GM12875 (cell line): ENCODE measurements around the gene NMNAT3.

ENCODE experiments used
- H3K4me3 ChIP-seq: one replicate; pipeline ENCODE4 v1.5.1; 2011; ENCODE audit warnings: low read depth, low read length, control low read depth
- TF ChIP-seq, protein P1 (sequence below): IDR thresholded peaks from 2 replicates; pipeline ENCODE4 v1.5.1; 2011; ENCODE audit warnings: low read depth, mild to moderate bottlenecking, control low read depth, inconsistent platforms, low read length, moderate library complexity, borderline replicate concordance; ENCODE audit not compliant: insufficient read depth

Gene NMNAT3

DNA sequence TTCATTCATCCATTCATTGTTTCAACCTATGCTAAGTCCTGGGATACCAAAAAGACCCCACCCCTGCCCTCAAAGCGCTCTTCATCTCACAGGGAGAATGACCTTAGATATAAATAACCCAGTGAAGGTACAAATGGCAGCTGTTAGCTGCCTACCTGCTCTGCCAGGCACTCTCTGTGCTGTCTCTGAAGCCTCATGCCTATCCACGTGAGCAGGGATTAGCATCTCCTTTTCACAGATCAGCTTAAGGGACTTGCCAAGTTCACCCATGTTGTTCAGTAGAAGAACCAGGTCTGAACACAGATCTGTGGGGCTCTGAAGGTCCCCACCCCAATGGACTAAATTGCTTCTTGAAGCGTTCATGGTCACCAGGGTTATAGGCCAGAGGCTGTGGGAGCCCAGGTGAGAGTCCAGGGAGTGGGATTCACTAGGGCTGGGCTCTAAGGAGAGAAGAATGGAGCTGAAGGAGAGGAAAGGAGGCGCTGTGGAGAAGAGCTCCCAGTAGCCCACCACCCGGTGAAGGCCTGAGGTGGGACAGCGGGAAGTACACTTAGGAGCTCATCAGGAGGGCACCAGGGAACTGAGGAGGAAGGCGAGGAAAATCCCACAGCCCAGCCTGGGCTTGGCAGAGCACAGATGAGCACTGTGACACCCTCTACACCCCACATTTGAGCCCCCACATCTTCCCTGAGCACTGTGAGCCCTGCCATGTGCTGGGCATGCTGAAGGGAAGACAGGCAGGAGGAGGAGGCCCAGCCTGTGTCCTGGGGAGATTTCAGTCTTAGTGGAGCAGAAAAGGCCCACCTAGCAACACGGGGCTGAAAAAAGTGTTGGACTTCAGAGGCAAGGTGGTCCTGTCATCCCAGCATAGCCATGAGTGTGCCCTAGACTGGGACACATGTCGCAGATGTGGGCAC is 158.6 kb downstream of the NMNAT3 start:
- TF ChIP-seq, protein P1, sequence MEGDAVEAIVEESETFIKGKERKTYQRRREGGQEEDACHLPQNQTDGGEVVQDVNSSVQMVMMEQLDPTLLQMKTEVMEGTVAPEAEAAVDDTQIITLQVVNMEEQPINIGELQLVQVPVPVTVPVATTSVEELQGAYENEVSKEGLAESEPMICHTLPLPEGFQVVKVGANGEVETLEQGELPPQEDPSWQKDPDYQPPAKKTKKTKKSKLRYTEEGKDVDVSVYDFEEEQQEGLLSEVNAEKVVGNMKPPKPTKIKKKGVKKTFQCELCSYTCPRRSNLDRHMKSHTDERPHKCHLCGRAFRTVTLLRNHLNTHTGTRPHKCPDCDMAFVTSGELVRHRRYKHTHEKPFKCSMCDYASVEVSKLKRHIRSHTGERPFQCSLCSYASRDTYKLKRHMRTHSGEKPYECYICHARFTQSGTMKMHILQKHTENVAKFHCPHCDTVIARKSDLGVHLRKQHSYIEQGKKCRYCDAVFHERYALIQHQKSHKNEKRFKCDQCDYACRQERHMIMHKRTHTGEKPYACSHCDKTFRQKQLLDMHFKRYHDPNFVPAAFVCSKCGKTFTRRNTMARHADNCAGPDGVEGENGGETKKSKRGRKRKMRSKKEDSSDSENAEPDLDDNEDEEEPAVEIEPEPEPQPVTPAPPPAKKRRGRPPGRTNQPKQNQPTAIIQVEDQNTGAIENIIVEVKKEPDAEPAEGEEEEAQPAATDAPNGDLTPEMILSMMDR: no peak
- H3K4me3 ChIP-seq: no peak overlapping the region

DNA sequence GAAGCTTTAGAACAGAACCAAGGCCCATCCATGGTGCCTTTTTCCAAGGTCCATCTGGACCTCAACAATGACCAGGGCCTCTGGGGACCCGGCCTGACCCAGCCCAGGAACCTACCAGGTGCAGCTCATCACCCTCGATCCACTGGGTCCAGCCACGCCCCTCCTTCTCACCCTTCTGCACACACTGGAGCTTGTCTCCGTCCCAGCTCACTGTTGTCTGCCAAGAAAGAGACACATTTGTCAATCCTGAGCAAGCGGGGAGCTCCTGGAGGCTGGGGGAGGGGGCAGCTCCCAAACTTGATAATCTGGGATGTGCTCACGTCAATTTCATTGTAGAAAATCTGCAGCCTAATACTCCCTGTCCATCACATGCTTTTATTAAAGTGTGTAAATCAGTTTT is 159.5 kb downstream of the NMNAT3 start:
- TF ChIP-seq, protein P1: no peak
- H3K4me3 ChIP-seq: no peak overlapping the region

DNA sequence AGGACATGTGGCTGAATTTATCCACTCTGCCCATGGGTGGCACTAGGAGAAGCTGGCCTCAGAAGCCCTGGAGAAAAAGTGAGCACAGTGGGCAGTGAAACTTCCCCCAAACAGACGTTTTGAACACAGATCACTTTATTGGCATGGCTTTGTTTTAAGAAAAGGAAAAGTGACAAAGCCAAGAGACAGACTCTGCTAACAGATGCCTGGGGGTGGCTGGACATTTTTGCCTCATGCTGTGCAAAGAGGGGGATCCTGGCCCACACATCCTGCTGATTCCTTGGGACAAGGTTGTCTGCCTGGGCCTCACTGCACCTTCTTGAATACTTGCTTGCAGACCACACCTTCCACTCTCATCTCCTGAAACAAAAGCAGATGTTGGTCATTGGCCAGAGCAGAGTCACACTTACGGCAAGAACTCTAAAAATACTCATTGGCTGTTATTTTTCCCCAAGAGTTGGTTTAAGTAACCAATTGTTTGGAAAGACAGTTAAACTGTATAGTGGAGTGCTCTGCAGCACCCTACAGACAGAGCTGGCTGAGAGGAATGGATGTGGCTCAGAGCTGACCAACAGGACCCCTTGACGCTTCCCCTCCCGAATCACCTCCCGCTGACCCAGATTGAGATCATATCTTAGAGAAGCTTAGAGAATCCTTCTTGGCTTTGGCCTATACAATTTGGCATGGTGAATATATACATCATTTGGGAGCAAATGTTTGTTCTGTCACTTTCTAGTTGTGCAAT is 160.3 kb downstream of the NMNAT3 start:
- no peak overlapping the region for H3K4me3 ChIP-seq
- TF ChIP-seq, protein P1: no peak

DNA sequence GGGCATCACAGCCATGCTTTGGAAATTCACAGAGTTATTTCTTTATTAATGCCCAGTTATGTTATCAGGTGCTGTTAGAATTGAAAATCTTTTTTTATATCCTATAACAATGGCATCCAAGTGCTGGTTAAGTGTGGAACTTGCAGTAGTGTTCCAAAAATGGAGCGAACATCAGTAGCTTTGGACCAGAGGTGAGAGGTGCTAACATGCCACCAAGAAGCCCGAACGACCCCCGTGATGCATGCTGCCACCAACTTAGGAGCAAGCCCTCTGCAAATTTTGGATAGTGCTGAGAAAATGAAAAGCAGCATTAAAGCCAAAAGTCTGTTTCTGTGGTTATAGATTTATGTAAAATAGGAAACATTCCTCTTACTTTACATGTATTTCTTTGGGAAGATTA is 163.0 kb downstream of the NMNAT3 start:
- TF ChIP-seq, protein P1: no peak

More for the DNA sequence above, 163.0 kb downstream of the NMNAT3 start:
- H3K4me3 ChIP-seq: no peak overlapping the region
